Tibial nerve (tissue), 4 donors: Measurements from ENCODE around the gene CIITA. TPM values are rescaled to one million over a fixed set of nuclear protein-coding genes. Genes with fewer than 3 reads are reported as not detected.
A peak's percentile ranks its signal among the peaks of the same experiment; 100 is the strongest.

Source experiments
- DNase-seq, 2 donors: peaks; one replicate each; pipeline ENCODE4 v3.0.0-alpha.2; 2019; ENCODE audit warnings: low spot score in 2 of 2
- H3K27ac ChIP-seq, 4 donors: fragments of 200-600 bp; sonication (generic) in 3 of 4; one replicate each; pipeline ENCODE4 v1.5.1; 2017 to 2019; ENCODE audit warnings: mild to moderate bottlenecking in 1 of 4
- H3K27me3 ChIP-seq, 2 donors: fragments of 200-600 bp; sonication (generic) in 1 of 2; one replicate each; pipeline versions ENCODE4 v1.5.1 to v1.6.0; 2017 to 2019
- H3K36me3 ChIP-seq, 3 donors: fragments of 200-600 bp; sonication (generic); one replicate each; pipeline ENCODE4 v1.5.1; 2018 to 2019
- H3K4me1 ChIP-seq, 4 donors: fragments of 200-600 bp; sonication (generic) in 3 of 4; one replicate each; pipeline ENCODE4 v1.5.1; 2017 to 2019
- H3K4me3 ChIP-seq, 4 donors: fragments of 200-600 bp; sonication (generic) in 3 of 4; one replicate each; pipeline ENCODE4 v1.5.1; 2017 to 2019; ENCODE audit warnings: mild to moderate bottlenecking in 1 of 4, moderate library complexity in 1 of 4
- H3K9me3 ChIP-seq, 4 donors: fragments of 200-600 bp; sonication (generic) in 3 of 4; one replicate each; pipeline ENCODE4 v1.5.1; 2017 to 2019
- CTCF ChIP-seq, 5 experiments: fragments of 200-600 bp in 3 of 5; fragments of 450-650 bp in 2 of 5; sonication (generic) in 3 of 5; IDR thresholded peaks; one replicate each; pipeline ENCODE4 v1.5.1; 2016 to 2019; ENCODE audit warnings: antibody characterized with exemption in 5 of 5, mild to moderate bottlenecking in 3 of 5, moderate library complexity in 2 of 5
- EP300 ChIP-seq, 2 donors: sonication (generic); formaldehyde crosslinking; IDR thresholded peaks; one replicate each; pipeline ENCODE4 v1.6.1; 2017; ENCODE audit warnings: antibody characterized with exemption in 2 of 2, mild to moderate bottlenecking in 1 of 2
- POLR2A ChIP-seq, 2 donors: fragments of 450-650 bp; IDR thresholded peaks; one replicate each; pipeline ENCODE4 v1.6.1; 2017; ENCODE audit warnings: antibody characterized with exemption in 2 of 2, mild to moderate bottlenecking in 2 of 2, moderate library complexity in 2 of 2
- WGBS, 2 donors: methylation state at CpG; one replicate each; pipeline ENCODE4 v1.1.5; 2018; 5-methylcytosine and 5-hydroxymethylcytosine counted together
- total RNA-seq, 4 donors: library from RNA; depleted of rRNA; stranded (reverse); fragments of >200 nt; gene quantifications; one replicate each; pipeline ENCODE4 v1.1.0, GENCODE V29; 2016

The CIITA gene
- total RNA-seq, 4 donors from 2014 or later = 7.5 to 38.7 (median 17.8) TPM

- WGBS, 2 donors = 87 to 90% methylated on average over 10 of the region's 10 CpGs
- no peaks in the 10 kb centered on the region for H3K36me3 ChIP-seq
- peak in 1 of 2 donors; percentile 40 for DNase-seq
- H3K4me1 ChIP-seq = peaks cover 0 to 33% (median 22%) of the 10 kb centered on the region in 4 donors
- H3K27me3 ChIP-seq = no peaks in the 10 kb centered on the region
- H3K27ac ChIP-seq = no peak overlapping the region
- TF ChIP-seq POLR2A (IDR thresholded peaks at IDR 0.05) (no peak), CTCF (IDR thresholded peaks at IDR 0.05) (no peak), EP300 (IDR thresholded peaks at IDR 0.05) (peak; percentile 59 to 71)
- no peaks in the 10 kb centered on the region for H3K9me3 ChIP-seq
- no peak overlapping the region for H3K4me3 ChIP-seq
Observed at GRCh38 chr16:10831894-10832886, 44.8 kb upstream of the CIITA start.

GRCh38 chr16:10833271-10833670, 43.7 kb upstream of the CIITA start:
- H3K4me3 ChIP-seq = no peak overlapping the region
- TF ChIP-seq POLR2A (IDR thresholded peaks at IDR 0.05) = no peak
- TF ChIP-seq EP300 (IDR thresholded peaks at IDR 0.05) = no peak
- H3K4me1 ChIP-seq = peaks cover 0 to 22% (median 12%) of the 10 kb centered on the region in 4 donors
- no peak overlapping the region for H3K27ac ChIP-seq
- 84 to 94% methylated on average over 5 of the region's 5 CpGs for WGBS, 2 donors
- no peaks in the 10 kb centered on the region for H3K27me3 ChIP-seq
- no peaks in the 10 kb centered on the region for H3K9me3 ChIP-seq
- no peaks in the 10 kb centered on the region for H3K36me3 ChIP-seq
- DNase-seq = no peak

GRCh38 chr16:10834130-10834529, 42.9 kb upstream of the CIITA start:
- no peak overlapping the region for H3K4me3 ChIP-seq
- H3K9me3 ChIP-seq = no peaks in the 10 kb centered on the region
- no peaks in the 10 kb centered on the region for H3K27me3 ChIP-seq
- H3K36me3 ChIP-seq = no peaks in the 10 kb centered on the region
- peaks cover 0 to 14% (median 3%) of the 10 kb centered on the region in 4 donors for H3K4me1 ChIP-seq
- DNase-seq = no peak
- TF ChIP-seq POLR2A (IDR thresholded peaks at IDR 0.05) (no peak), EP300 (IDR thresholded peaks at IDR 0.05) (no peak), CTCF (IDR thresholded peaks at IDR 0.05) (no peak)
- WGBS, 2 donors = 84 to 89% methylated on average over 10 of the region's 10 CpGs
- no peak overlapping the region for H3K27ac ChIP-seq

GRCh38 chr16:10834766-10835165, 42.2 kb upstream of the CIITA start:
- no peak overlapping the region for H3K27ac ChIP-seq
- no peak overlapping the region for H3K4me3 ChIP-seq
- H3K4me1 ChIP-seq = peaks cover 0 to 7% (median 0%) of the 10 kb centered on the region in 4 donors
- no peaks in the 10 kb centered on the region for H3K9me3 ChIP-seq
- 78 to 90% methylated on average over 1 of the region's 1 CpG for WGBS, 2 donors
- no peak for DNase-seq
- H3K36me3 ChIP-seq = no peaks in the 10 kb centered on the region
- no peak for TF ChIP-seq CTCF (IDR thresholded peaks at IDR 0.05)
- TF ChIP-seq EP300 (IDR thresholded peaks at IDR 0.05) = no peak
- TF ChIP-seq POLR2A (IDR thresholded peaks at IDR 0.05) = no peak
- no peaks in the 10 kb centered on the region for H3K27me3 ChIP-seq

GRCh38 chr16:10835281-10835931, 41.6 kb upstream of the CIITA start:
- H3K27me3 ChIP-seq = no peaks in the 10 kb centered on the region
- H3K27ac ChIP-seq = no peak overlapping the region
- no peaks in the 10 kb centered on the region for H3K9me3 ChIP-seq
- TF ChIP-seq POLR2A (IDR thresholded peaks at IDR 0.05) (no peak), EP300 (IDR thresholded peaks at IDR 0.05) (no peak), CTCF (IDR thresholded peaks at IDR 0.05) (no peak)
- H3K36me3 ChIP-seq = no peaks in the 10 kb centered on the region
- no peak for DNase-seq
- H3K4me1 ChIP-seq = peaks cover 0 to under 1% (median 0%) of the 10 kb centered on the region in 4 donors
- H3K4me3 ChIP-seq = no peak overlapping the region
- 84 to 92% methylated on average over 7 of the region's 7 CpGs for WGBS, 2 donors
